ENCODE results near the gene EFCAB11. TPM values are rescaled to one million over a fixed set of nuclear protein-coding genes. Genes with fewer than 3 reads are reported as not detected.
"Not testable (repeated sequence)": the region's sequence is repeated elsewhere in the genome, so short reads cannot be mapped to it uniquely, and the experiment has no call there.

The EFCAB11 gene
- total and polyA plus RNA-seq, 4 donors = 3.4 to 8.8 (median 6.3) TPM

DNA sequence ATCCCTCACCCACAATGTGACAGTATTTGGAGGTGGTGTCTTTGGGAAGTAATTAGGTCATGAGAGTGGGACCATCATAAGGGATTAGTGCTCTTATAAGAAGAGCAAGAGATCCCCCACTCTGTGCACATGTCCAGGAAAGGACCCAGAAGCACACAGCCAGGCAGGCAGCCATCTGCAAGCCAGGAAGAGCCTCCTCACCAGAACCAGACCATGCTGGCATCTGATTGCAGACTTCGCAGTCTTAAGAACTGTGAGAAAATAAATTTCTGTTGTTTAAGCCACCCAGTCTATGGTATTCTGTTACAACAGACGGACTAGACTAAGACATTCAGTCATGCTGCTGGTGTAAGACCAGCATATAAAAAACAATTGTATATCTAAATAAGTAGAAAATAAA, 69.8 kb downstream of the EFCAB11 start:
- ATAC-seq (ENCODE audit: low FRiP score) (no peak), DNase-seq (no peak)
- H3K36me3 ChIP-seq (ENCODE audit: control insufficient read depth in 1 of 2, insufficient read depth in 2 of 2, low read length in 1 of 2) = no peaks in the 10 kb centered on the region
- no peak overlapping the region for H3K27ac ChIP-seq (ENCODE audit: low read depth in 1 of 2, low read length in 2 of 2)
- intact Hi-C loops (cut with DNase I) = no loop called here
- H3K4me3 ChIP-seq (ENCODE audit: low read length in 2 of 2) = no peak overlapping the region
- no peaks in the 10 kb centered on the region for H3K27me3 ChIP-seq (ENCODE audit: control insufficient read depth in 1 of 2, insufficient read depth in 2 of 2, low read length in 1 of 2)
- no peaks in the 10 kb centered on the region for H3K4me1 ChIP-seq (ENCODE audit: control insufficient read depth in 1 of 2, insufficient read depth in 2 of 2, low read length in 2 of 2)
- no peaks in the 10 kb centered on the region for H3K9me3 ChIP-seq (ENCODE audit: control insufficient read depth, low read length)
- 81 to 88% methylated on average over 2 of the region's 2 CpGs for WGBS, 2 donors

GRCh38 chr14:89881839-89882238, 72.7 kb downstream of the EFCAB11 start:
- ATAC-seq (ENCODE audit: low FRiP score) (no peak), DNase-seq (no peak)
- H3K9me3 ChIP-seq (ENCODE audit: control insufficient read depth, low read length) = no peaks in the 10 kb centered on the region
- H3K4me1 ChIP-seq (ENCODE audit: control insufficient read depth in 1 of 2, insufficient read depth in 2 of 2, low read length in 2 of 2) = no peaks in the 10 kb centered on the region
- WGBS, 2 donors = 89 to 95% methylated on average over 1 of the region's 1 CpG
- H3K27ac ChIP-seq (ENCODE audit: low read depth in 1 of 2, low read length in 2 of 2) = no peak overlapping the region
- no peak overlapping the region for H3K4me3 ChIP-seq (ENCODE audit: low read length in 2 of 2)
- intact Hi-C loops (cut with DNase I) = no loop called here
- H3K36me3 ChIP-seq (ENCODE audit: control insufficient read depth in 1 of 2, insufficient read depth in 2 of 2, low read length in 1 of 2) = no peaks in the 10 kb centered on the region
- H3K27me3 ChIP-seq (ENCODE audit: control insufficient read depth in 1 of 2, insufficient read depth in 2 of 2, low read length in 1 of 2) = no peaks in the 10 kb centered on the region

DNA sequence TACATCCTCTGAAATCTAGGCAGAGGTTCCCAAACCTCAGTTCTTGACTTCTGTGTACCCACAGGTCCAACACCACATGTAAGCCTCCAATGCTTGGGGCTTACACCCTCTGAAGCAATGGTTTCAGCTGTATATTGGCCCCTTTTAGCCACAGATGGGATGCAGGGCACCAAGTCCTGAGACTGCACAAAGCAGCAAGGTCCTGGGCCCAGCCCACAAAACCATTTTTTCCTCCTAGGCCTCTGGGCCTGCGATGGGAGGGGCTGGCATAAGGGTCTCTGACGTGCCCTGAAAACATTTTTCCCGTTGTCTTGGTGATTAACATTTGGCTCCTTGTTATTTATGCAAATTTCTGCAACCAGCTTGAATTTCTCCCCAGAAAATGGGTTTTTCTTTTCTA, 80.4 kb downstream of the EFCAB11 start:
- H3K27ac ChIP-seq (ENCODE audit: low read depth in 1 of 2, low read length in 2 of 2); intact Hi-C loops (cut with DNase I); H3K4me1 ChIP-seq (ENCODE audit: control insufficient read depth in 1 of 2, insufficient read depth in 2 of 2, low read length in 2 of 2); DNase-seq; H3K36me3 ChIP-seq (ENCODE audit: control insufficient read depth in 1 of 2, insufficient read depth in 2 of 2, low read length in 1 of 2); ATAC-seq (ENCODE audit: low FRiP score); H3K4me3 ChIP-seq (ENCODE audit: low read length in 2 of 2); H3K9me3 ChIP-seq (ENCODE audit: control insufficient read depth, low read length); H3K27me3 ChIP-seq (ENCODE audit: control insufficient read depth in 1 of 2, insufficient read depth in 2 of 2, low read length in 1 of 2): not testable (repeated sequence)
- 92 to 100% methylated on average over 3 of the region's 3 CpGs for WGBS, 2 donors

GRCh38 chr14:89870316-89870715, 84.2 kb downstream of the EFCAB11 start:
- DNase-seq (no peak), ATAC-seq (ENCODE audit: low FRiP score) (no peak)
- H3K27ac ChIP-seq (ENCODE audit: low read depth in 1 of 2, low read length in 2 of 2) = no peak overlapping the region
- WGBS, 2 donors = 94 to 99% methylated on average over 2 of the region's 2 CpGs
- H3K4me1 ChIP-seq (ENCODE audit: control insufficient read depth in 1 of 2, insufficient read depth in 2 of 2, low read length in 2 of 2) = no peaks in the 10 kb centered on the region
- no peaks in the 10 kb centered on the region for H3K27me3 ChIP-seq (ENCODE audit: control insufficient read depth in 1 of 2, insufficient read depth in 2 of 2, low read length in 1 of 2)
- no peaks in the 10 kb centered on the region for H3K36me3 ChIP-seq (ENCODE audit: control insufficient read depth in 1 of 2, insufficient read depth in 2 of 2, low read length in 1 of 2)
- no peaks in the 10 kb centered on the region for H3K9me3 ChIP-seq (ENCODE audit: control insufficient read depth, low read length)
- intact Hi-C loops (cut with DNase I) = no loop called here
- no peak overlapping the region for H3K4me3 ChIP-seq (ENCODE audit: low read length in 2 of 2)

DNA sequence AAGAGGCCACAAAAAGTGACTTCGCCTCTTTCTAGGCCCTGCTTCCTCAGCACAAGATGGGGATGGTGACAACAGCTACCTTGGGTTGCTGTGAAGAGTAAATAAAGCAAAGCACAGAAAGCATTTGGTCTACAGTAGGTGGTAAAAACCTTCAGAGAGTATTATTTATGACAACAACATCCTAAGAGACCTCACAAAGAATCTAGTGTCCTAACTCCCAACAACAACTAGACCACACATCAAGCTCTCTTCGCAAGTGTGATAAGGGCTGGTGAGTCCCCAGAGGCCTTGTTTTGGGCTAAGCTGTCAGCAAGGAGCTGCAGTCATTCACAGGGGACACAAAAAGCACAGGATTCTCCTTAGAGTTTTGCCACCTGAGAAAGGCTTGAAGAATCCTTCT, 84.9 kb downstream of the EFCAB11 start:
- ATAC-seq (ENCODE audit: low FRiP score) = no peak
- Histone ChIP-seq H3K4me1 (ENCODE audit: control insufficient read depth in 1 of 2, insufficient read depth in 2 of 2, low read length in 2 of 2) (no peaks in the 10 kb centered on the region), H3K9me3 (ENCODE audit: control insufficient read depth, low read length) (no peaks in the 10 kb centered on the region), H3K27me3 (ENCODE audit: control insufficient read depth in 1 of 2, insufficient read depth in 2 of 2, low read length in 1 of 2) (no peaks in the 10 kb centered on the region), H3K36me3 (ENCODE audit: control insufficient read depth in 1 of 2, insufficient read depth in 2 of 2, low read length in 1 of 2) (no peaks in the 10 kb centered on the region), H3K27ac (ENCODE audit: low read depth in 1 of 2, low read length in 2 of 2) (no peak overlapping the region), H3K4me3 (ENCODE audit: low read length in 2 of 2) (no peak overlapping the region)
- DNase-seq = no peak
- intact Hi-C loops (cut with DNase I) = no loop called here
- 80 to 92% methylated on average over 2 of the region's 2 CpGs for WGBS, 2 donors

GRCh38 chr14:89866458-89866857, 88.1 kb downstream of the EFCAB11 start:
- Histone ChIP-seq H3K27me3 (ENCODE audit: control insufficient read depth in 1 of 2, insufficient read depth in 2 of 2, low read length in 1 of 2) (no peaks in the 10 kb centered on the region), H3K4me3 (ENCODE audit: low read length in 2 of 2) (no peak overlapping the region), H3K4me1 (ENCODE audit: control insufficient read depth in 1 of 2, insufficient read depth in 2 of 2, low read length in 2 of 2) (no peaks in the 10 kb centered on the region), H3K36me3 (ENCODE audit: control insufficient read depth in 1 of 2, insufficient read depth in 2 of 2, low read length in 1 of 2) (no peaks in the 10 kb centered on the region), H3K9me3 (ENCODE audit: control insufficient read depth, low read length) (no peaks in the 10 kb centered on the region), H3K27ac (ENCODE audit: low read depth in 1 of 2, low read length in 2 of 2) (no peak overlapping the region)
- no peak for ATAC-seq (ENCODE audit: low FRiP score)
- intact Hi-C loops (cut with DNase I) = no loop called here
- 91 to 92% methylated on average over 3 of the region's 3 CpGs for WGBS, 2 donors
- DNase-seq = no peak

DNA sequence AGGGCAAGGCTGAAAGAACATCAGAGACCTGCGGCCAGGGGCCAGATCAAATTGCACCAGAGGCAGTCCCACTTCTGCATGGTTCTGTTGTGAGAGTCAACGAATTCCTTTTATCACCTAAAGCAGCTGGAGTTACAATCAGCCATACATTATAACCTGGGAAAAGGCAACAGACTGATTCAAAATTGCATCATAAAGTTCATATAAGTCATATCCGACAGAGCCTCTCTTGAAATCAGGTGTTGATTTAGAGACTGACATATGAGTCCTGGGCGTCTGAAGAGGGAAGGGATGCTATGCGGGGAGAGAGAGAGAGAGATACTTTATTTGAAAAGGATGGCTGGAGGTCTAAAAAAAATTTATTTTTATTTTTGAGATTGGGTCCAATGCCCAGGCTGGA, 89.4 kb downstream of the EFCAB11 start:
- no peaks in the 10 kb centered on the region for H3K36me3 ChIP-seq (ENCODE audit: control insufficient read depth in 1 of 2, insufficient read depth in 2 of 2, low read length in 1 of 2)
- WGBS, 2 donors = 94 to 95% methylated on average over 5 of the region's 5 CpGs
- intact Hi-C loops (cut with DNase I) = no loop called here

GRCh38 chr14:89862856-89863255, 91.7 kb downstream of the EFCAB11 start:
- no peak for ATAC-seq (ENCODE audit: low FRiP score)
- Histone ChIP-seq H3K27me3 (ENCODE audit: control insufficient read depth in 1 of 2, insufficient read depth in 2 of 2, low read length in 1 of 2) (no peaks in the 10 kb centered on the region), H3K4me1 (ENCODE audit: control insufficient read depth in 1 of 2, insufficient read depth in 2 of 2, low read length in 2 of 2) (no peaks in the 10 kb centered on the region)

More for the DNA sequence above, 89.4 kb downstream of the EFCAB11 start:
- H3K9me3 ChIP-seq (ENCODE audit: control insufficient read depth, low read length) = peaks cover 1% of the 10 kb centered on the region
- no peaks in the 10 kb centered on the region for H3K4me1 ChIP-seq (ENCODE audit: control insufficient read depth in 1 of 2, insufficient read depth in 2 of 2, low read length in 2 of 2)
- ATAC-seq (ENCODE audit: low FRiP score) (no peak), DNase-seq (no peak)
- no peak overlapping the region for H3K4me3 ChIP-seq (ENCODE audit: low read length in 2 of 2)
- H3K27me3 ChIP-seq (ENCODE audit: control insufficient read depth in 1 of 2, insufficient read depth in 2 of 2, low read length in 1 of 2) = no peaks in the 10 kb centered on the region
- H3K27ac ChIP-seq (ENCODE audit: low read depth in 1 of 2, low read length in 2 of 2) = no peak overlapping the region

GRCh38 chr14:89861630-89862029, 92.9 kb downstream of the EFCAB11 start:
- Histone ChIP-seq H3K4me1 (ENCODE audit: control insufficient read depth in 1 of 2, insufficient read depth in 2 of 2, low read length in 2 of 2) (no peaks in the 10 kb centered on the region), H3K27me3 (ENCODE audit: control insufficient read depth in 1 of 2, insufficient read depth in 2 of 2, low read length in 1 of 2) (no peaks in the 10 kb centered on the region), H3K36me3 (ENCODE audit: control insufficient read depth in 1 of 2, insufficient read depth in 2 of 2, low read length in 1 of 2) (peaks cover 0 to 2% of the 10 kb centered on the region in 2 donors), H3K4me3 (ENCODE audit: low read length in 2 of 2) (no peak overlapping the region), H3K27ac (ENCODE audit: low read depth in 1 of 2, low read length in 2 of 2) (no peak overlapping the region), H3K9me3 (ENCODE audit: control insufficient read depth, low read length) (peaks cover 3% of the 10 kb centered on the region)
- no peak for DNase-seq
- no peak for ATAC-seq (ENCODE audit: low FRiP score)
- intact Hi-C loops (cut with DNase I) = no loop called here

More at GRCh38 chr14:89862856-89863255, 91.7 kb downstream of the EFCAB11 start:
- DNase-seq = no peak
- Histone ChIP-seq H3K4me3 (ENCODE audit: low read length in 2 of 2) (no peak overlapping the region), H3K27ac (ENCODE audit: low read depth in 1 of 2, low read length in 2 of 2) (no peak overlapping the region), H3K36me3 (ENCODE audit: control insufficient read depth in 1 of 2, insufficient read depth in 2 of 2, low read length in 1 of 2) (peaks cover 0 to 2% of the 10 kb centered on the region in 2 donors), H3K9me3 (ENCODE audit: control insufficient read depth, low read length) (peaks cover 3% of the 10 kb centered on the region)
- intact Hi-C loops (cut with DNase I) = no loop called here
